ENCODE measurements around the gene CELF4.

The CELF4 gene

GRCh38 chr18:37429791-37430190, 135.8 kb downstream of the CELF4 start:
- FAIRE-seq (no peak), DNase-seq (ENCODE audit: insufficient read length) (no peak)
- no peak for TF ChIP-seq TAF1 (IDR thresholded peaks at IDR 0.05; ENCODE audit: borderline replicate concordance, low read depth, low read length)
- no peak for TF ChIP-seq POLR2AphosphoS5 (IDR thresholded peaks at IDR 0.05; ENCODE audit: low read depth, low read length)
- no peak for TF ChIP-seq POLR2A (IDR thresholded peaks at IDR 0.05; ENCODE audit: low read depth, low read length)

GRCh38 chr18:37428288-37428974, 137.2 kb downstream of the CELF4 start:
- no peak for TF ChIP-seq POLR2AphosphoS5 (IDR thresholded peaks at IDR 0.05; ENCODE audit: low read depth, low read length)
- no peak for TF ChIP-seq POLR2A (IDR thresholded peaks at IDR 0.05; ENCODE audit: low read depth, low read length)
- TF ChIP-seq TAF1 (IDR thresholded peaks at IDR 0.05; ENCODE audit: borderline replicate concordance, low read depth, low read length): no peak
- DNase-seq (ENCODE audit: insufficient read length) (no peak), FAIRE-seq (no peak)

- no peak for FAIRE-seq
- DNase-seq (ENCODE audit: insufficient read length): no peak
- no peak for TF ChIP-seq TAF1 (IDR thresholded peaks at IDR 0.05; ENCODE audit: borderline replicate concordance, low read depth, low read length)
- no peak for TF ChIP-seq POLR2A (IDR thresholded peaks at IDR 0.05; ENCODE audit: low read depth, low read length)
- no peak for TF ChIP-seq POLR2AphosphoS5 (IDR thresholded peaks at IDR 0.05; ENCODE audit: low read depth, low read length)
These were observed 139.0 kb downstream of the CELF4 start for GRCh38 chr18:37426586-37426985.

GRCh38 chr18:37425222-37425621, 140.4 kb downstream of the CELF4 start:
- DNase-seq (ENCODE audit: insufficient read length): no peak
- TF ChIP-seq TAF1 (IDR thresholded peaks at IDR 0.05; ENCODE audit: borderline replicate concordance, low read depth, low read length) (no peak), POLR2AphosphoS5 (IDR thresholded peaks at IDR 0.05; ENCODE audit: low read depth, low read length) (no peak), POLR2A (IDR thresholded peaks at IDR 0.05; ENCODE audit: low read depth, low read length) (no peak)
- FAIRE-seq: no peak

GRCh38 chr18:37424507-37424906, 141.1 kb downstream of the CELF4 start:
- no peak for TF ChIP-seq POLR2AphosphoS5 (IDR thresholded peaks at IDR 0.05; ENCODE audit: low read depth, low read length)
- no peak for TF ChIP-seq TAF1 (IDR thresholded peaks at IDR 0.05; ENCODE audit: borderline replicate concordance, low read depth, low read length)
- no peak for TF ChIP-seq POLR2A (IDR thresholded peaks at IDR 0.05; ENCODE audit: low read depth, low read length)
- FAIRE-seq (no peak), DNase-seq (ENCODE audit: insufficient read length) (no peak)

- no peak for TF ChIP-seq POLR2AphosphoS5 (IDR thresholded peaks at IDR 0.05; ENCODE audit: low read depth, low read length)
- TF ChIP-seq TAF1 (IDR thresholded peaks at IDR 0.05; ENCODE audit: borderline replicate concordance, low read depth, low read length): no peak
- TF ChIP-seq POLR2A (IDR thresholded peaks at IDR 0.05; ENCODE audit: low read depth, low read length): no peak
- DNase-seq (ENCODE audit: insufficient read length) (no peak), FAIRE-seq (no peak)
These were observed 143.0 kb downstream of the CELF4 start for GRCh38 chr18:37422596-37422995.

GRCh38 chr18:37422116-37422515, 143.5 kb downstream of the CELF4 start:
- FAIRE-seq (no peak), DNase-seq (ENCODE audit: insufficient read length) (no peak)
- no peak for TF ChIP-seq POLR2A (IDR thresholded peaks at IDR 0.05; ENCODE audit: low read depth, low read length)
- TF ChIP-seq POLR2AphosphoS5 (IDR thresholded peaks at IDR 0.05; ENCODE audit: low read depth, low read length): no peak
- no peak for TF ChIP-seq TAF1 (IDR thresholded peaks at IDR 0.05; ENCODE audit: borderline replicate concordance, low read depth, low read length)

- no peak for FAIRE-seq
These were observed 144.1 kb downstream of the CELF4 start for GRCh38 chr18:37421341-37422077.

GRCh38 chr18:37420315-37420880, 145.2 kb downstream of the CELF4 start:
- DNase-seq (ENCODE audit: insufficient read length) (no peak), FAIRE-seq (no peak)
- TF ChIP-seq POLR2A (IDR thresholded peaks at IDR 0.05; ENCODE audit: low read depth, low read length) (no peak), TAF1 (IDR thresholded peaks at IDR 0.05; ENCODE audit: borderline replicate concordance, low read depth, low read length) (no peak), POLR2AphosphoS5 (IDR thresholded peaks at IDR 0.05; ENCODE audit: low read depth, low read length) (no peak)

More at GRCh38 chr18:37421341-37422077, 144.1 kb downstream of the CELF4 start:
- no peak for TF ChIP-seq POLR2A (IDR thresholded peaks at IDR 0.05; ENCODE audit: low read depth, low read length)
- TF ChIP-seq TAF1 (IDR thresholded peaks at IDR 0.05; ENCODE audit: borderline replicate concordance, low read depth, low read length): no peak
- no peak for TF ChIP-seq POLR2AphosphoS5 (IDR thresholded peaks at IDR 0.05; ENCODE audit: low read depth, low read length)
- no peak for DNase-seq (ENCODE audit: insufficient read length)

- DNase-seq (ENCODE audit: insufficient read length) (no peak), FAIRE-seq (no peak)
- TF ChIP-seq POLR2A (IDR thresholded peaks at IDR 0.05; ENCODE audit: low read depth, low read length): no peak
- no peak for TF ChIP-seq TAF1 (IDR thresholded peaks at IDR 0.05; ENCODE audit: borderline replicate concordance, low read depth, low read length)
- TF ChIP-seq POLR2AphosphoS5 (IDR thresholded peaks at IDR 0.05; ENCODE audit: low read depth, low read length): no peak
These were observed 145.7 kb downstream of the CELF4 start for GRCh38 chr18:37419866-37420265.

GRCh38 chr18:37419315-37419714, 146.3 kb downstream of the CELF4 start:
- TF ChIP-seq POLR2A (IDR thresholded peaks at IDR 0.05; ENCODE audit: low read depth, low read length) (no peak), POLR2AphosphoS5 (IDR thresholded peaks at IDR 0.05; ENCODE audit: low read depth, low read length) (no peak), TAF1 (IDR thresholded peaks at IDR 0.05; ENCODE audit: borderline replicate concordance, low read depth, low read length) (no peak)
- FAIRE-seq: no peak
- DNase-seq (ENCODE audit: insufficient read length): no peak

Data from GM12892 (cell line).